Measurements from ENCODE around the gene PIK3C2G.
"Not testable (repeated sequence)": the region's sequence is repeated elsewhere in the genome, so short reads cannot be mapped to it uniquely, and the experiment has no call there.

PIK3C2G gene

GRCh38 chr12:18629916-18630315 lies 368.6 kb downstream of the PIK3C2G start:
- in situ Hi-C loops (cut with MboI; ENCODE audit: low sequenced_read_pairs): no loop called here

- in situ Hi-C loops (cut with MboI; ENCODE audit: low sequenced_read_pairs): no loop called here
Observed at GRCh38 chr12:18631339-18631738, 370.0 kb downstream of the PIK3C2G start.

DNA sequence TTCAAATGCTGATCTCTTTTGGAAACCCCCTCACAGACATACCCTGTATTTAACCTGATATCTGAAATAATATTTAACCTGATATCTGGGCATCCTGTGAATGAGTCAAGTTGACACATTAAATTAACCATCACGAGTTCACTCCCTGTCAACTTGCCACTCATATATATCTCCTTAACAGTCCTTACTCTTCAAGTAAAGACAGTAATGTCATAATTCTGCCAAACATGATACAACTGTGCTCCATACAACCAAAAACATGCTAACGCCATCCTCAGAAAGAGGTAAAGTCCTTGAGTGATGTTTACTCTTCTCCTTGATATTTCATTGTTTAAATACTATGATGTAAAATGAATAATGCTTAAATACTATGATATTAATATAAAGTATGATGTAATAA lies 371.5 kb downstream of the PIK3C2G start:
- in situ Hi-C loops (cut with MboI; ENCODE audit: low sequenced_read_pairs): no loop called here

DNA sequence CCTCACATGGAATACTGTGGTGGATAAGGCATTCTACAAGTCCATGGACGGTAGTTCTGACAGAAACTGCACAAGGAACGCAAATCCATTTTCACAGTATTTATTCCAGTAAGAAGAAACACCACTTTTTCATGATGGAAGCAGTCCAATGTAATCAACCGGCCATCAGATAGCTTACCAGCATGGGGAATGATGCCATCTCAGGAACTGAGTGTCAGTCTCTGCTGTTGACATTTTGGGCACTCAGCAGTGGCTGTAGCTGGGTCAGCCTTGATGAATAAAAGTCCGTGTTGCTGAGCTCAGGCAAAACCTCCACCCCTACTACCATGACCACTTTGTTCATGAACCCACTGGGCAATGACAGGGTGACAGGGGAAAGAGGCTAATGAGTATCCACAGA lies 373.1 kb downstream of the PIK3C2G start:
- in situ Hi-C loops (cut with MboI; ENCODE audit: low sequenced_read_pairs): no loop called here

GRCh38 chr12:18640321-18640955 lies 379.1 kb downstream of the PIK3C2G start:
- in situ Hi-C loops (cut with MboI; ENCODE audit: low sequenced_read_pairs): no loop called here

DNA sequence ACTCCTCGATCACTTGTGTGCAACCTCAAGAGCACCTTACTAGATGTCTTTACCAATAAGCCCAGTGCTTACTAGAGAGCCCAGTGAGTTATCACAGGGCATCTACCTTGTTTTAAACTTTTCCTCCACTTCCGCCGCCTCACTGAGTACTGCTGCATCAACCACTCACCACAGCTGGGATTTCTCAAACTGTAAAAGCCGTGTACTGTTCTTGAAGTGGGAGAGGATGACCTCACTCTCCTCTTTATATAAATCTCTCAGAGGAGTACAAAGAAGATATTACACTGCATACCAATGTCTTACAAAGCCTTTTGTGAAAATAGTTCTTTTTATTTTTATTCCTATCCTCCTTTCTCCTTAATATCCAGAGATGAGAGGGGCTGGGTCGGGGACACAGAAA lies 382.4 kb downstream of the PIK3C2G start:
- in situ Hi-C loops (cut with MboI; ENCODE audit: low sequenced_read_pairs): no loop called here

DNA sequence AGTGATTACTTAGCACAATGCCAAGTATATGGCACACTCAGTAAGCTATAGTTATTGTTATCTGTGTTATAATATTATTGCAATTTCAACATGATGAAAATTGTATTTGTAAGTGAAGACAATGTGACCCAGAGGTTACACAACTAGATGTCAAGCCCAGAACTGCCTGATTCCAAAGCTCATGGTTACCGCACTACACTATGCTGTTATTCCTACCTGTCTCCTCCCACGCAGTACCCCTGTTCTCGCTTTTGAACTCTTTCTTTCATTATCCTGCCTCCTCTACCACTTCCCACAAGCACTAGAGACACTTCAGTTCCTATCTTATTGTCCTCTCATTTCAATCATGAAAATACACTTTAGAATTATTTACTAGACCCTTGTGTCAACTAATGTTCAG lies 383.2 kb downstream of the PIK3C2G start:
- in situ Hi-C loops (cut with MboI; ENCODE audit: low sequenced_read_pairs): no loop called here

DNA sequence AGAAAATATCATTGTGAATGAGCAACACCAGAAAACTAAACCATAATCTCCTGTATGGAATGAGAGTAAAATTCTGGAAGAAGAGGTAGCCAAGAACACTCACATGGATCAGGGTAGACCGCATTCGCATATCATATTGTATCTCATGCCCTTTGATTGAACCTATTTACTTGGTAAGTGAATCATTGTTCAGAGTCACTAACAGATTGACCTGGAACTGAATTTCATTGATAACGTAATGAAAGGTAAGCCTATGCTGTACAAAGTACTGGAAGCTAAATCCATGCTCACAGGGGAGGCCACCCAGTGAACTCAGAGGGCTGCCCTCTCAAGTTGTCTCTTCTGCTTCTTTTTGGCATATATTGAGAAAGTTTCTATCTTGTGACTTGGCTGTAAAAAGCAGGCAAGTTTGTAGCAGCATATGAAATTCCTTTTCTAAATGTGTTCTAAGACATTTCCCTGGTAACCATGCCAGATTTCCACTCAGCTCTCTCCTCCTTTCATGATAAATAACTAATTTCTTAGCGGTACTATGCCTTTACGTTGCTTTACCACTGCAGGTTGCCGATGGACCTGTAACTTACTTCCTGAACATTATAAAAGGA lies 385.1 kb downstream of the PIK3C2G start:
- in situ Hi-C loops (cut with MboI; ENCODE audit: low sequenced_read_pairs): no loop called here

- in situ Hi-C loops (cut with MboI; ENCODE audit: low sequenced_read_pairs): no loop called here
Observed at GRCh38 chr12:18651525-18651924, 390.2 kb downstream of the PIK3C2G start.

- in situ Hi-C loops (cut with MboI; ENCODE audit: low sequenced_read_pairs): no loop called here
Observed at GRCh38 chr12:18652596-18652995, 391.3 kb downstream of the PIK3C2G start.

- in situ Hi-C loops (cut with MboI; ENCODE audit: low sequenced_read_pairs): no loop called here
Observed at GRCh38 chr12:18653465-18653864, 392.1 kb downstream of the PIK3C2G start.

DNA sequence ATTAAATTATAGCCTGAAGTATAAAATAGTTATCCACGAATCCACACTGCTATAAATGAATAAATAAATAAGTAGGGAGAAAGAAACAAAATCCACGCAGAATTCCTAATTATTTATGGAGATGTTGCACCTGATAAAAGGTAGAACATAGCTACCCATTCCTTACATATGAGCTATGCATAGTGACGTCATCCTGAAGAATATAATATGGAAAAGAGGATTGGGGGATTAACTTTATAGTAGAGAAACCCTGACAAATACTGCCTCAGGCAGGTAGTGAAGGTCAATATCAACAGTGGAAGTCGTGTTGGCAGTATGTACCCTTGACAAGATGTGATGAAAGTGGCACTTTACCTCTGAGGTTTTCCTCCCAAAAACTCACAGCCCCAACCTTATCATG lies 394.0 kb downstream of the PIK3C2G start:
- in situ Hi-C loops (cut with MboI; ENCODE audit: low sequenced_read_pairs): no loop called here

DNA sequence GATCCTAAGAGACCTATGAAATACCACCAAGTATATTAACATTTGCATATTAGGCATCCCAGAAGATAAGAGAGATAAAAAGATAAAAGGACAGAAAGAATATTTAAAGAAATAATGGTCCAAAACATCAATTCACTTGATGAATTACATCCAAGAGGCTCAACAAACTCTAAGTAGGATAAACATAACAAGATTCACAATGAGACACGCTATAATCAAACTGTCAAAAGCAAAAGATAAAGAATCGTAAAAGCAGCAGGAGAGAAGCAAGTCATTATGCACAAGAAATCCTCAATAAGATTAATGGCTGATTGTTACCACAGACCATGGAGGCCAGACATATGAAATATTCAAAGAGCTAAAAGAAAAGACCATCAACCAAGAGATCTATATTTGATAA lies 396.9 kb downstream of the PIK3C2G start:
- in situ Hi-C loops (cut with MboI; ENCODE audit: low sequenced_read_pairs): no loop called here

- in situ Hi-C loops (cut with MboI; ENCODE audit: low sequenced_read_pairs): no loop called here
Observed at GRCh38 chr12:18658829-18659228, 397.5 kb downstream of the PIK3C2G start.

GRCh38 chr12:18676141-18676540 lies 414.8 kb downstream of the PIK3C2G start:
- in situ Hi-C loops (cut with MboI; ENCODE audit: low sequenced_read_pairs): no loop called here

- in situ Hi-C loops (cut with MboI; ENCODE audit: low sequenced_read_pairs): no loop called here
Observed at GRCh38 chr12:18676996-18677588, 415.8 kb downstream of the PIK3C2G start.

DNA sequence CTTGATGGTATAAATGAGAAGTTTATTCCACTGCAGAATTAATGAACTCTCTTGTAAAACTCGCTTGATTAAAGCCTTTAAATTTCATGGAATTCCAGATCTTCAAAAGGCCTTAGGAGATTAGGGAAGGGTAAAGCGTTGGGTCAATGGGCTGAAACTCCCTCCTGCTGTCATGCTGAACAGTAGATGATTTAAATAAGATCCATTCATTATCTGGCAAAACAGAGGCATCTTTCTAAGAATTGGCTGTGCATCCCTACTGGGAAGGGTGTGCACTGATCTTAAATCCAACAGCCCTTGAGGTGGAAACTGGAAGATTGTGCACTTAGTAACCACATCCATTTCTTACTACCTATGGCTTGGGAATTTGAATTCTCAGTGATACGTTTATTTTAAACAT lies 420.5 kb downstream of the PIK3C2G start:
- in situ Hi-C loops (cut with MboI; ENCODE audit: low sequenced_read_pairs): no loop called here

DNA sequence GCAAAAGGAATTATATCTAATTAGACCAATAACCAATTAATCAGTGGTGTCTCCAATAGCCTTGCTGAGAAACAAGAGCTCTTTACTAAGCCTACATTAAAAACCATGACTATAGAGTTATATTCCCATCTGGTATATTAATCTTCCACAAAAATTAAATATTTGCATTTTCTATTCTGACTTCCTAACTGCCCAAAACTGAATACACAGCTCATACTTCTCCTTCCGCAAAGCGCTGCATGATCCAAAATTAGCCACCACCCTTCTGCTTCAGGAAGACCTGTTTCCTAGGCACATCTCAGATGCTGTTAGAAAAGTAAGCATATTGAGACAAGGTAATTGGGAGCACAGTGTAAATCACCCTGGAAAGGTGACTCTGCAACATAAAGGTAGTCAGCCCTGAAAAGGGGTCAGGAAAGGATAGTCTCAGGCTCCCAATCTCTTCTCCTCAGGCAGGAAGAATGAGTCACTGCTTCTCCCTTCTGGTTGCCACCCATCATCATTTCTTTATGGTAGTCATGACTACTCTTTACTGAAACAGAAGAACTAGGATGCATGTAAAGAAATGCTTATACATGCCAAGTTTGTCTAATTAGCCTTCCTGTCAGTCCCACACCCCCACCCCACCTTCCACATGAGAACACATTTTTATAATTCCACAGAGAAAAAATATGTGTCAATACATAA lies 422.2 kb downstream of the PIK3C2G start:
- in situ Hi-C loops (cut with MboI; ENCODE audit: low sequenced_read_pairs): no loop called here

GRCh38 chr12:18684430-18684829 lies 423.1 kb downstream of the PIK3C2G start:
- in situ Hi-C loops (cut with MboI; ENCODE audit: low sequenced_read_pairs): no loop called here

DNA sequence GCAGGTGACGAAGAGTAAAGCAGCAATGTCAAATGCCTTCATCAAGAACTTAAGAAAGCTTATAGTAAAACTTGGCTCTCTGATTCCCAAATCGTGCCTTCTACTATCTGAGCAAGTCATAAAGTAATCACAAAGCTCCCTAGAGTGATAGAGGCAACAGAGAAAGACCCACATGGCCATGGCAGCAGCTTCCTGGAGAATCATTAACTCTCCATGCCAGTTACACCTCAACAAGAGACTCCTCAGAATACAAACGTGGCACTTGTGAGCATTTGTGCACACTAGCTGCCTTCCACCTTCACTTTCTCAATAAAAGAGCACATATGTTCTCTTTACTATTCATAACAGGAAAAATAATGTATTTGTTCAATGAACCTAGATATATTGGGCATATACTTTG lies 428.5 kb downstream of the PIK3C2G start:
- in situ Hi-C loops (cut with MboI; ENCODE audit: low sequenced_read_pairs): no loop called here

DNA sequence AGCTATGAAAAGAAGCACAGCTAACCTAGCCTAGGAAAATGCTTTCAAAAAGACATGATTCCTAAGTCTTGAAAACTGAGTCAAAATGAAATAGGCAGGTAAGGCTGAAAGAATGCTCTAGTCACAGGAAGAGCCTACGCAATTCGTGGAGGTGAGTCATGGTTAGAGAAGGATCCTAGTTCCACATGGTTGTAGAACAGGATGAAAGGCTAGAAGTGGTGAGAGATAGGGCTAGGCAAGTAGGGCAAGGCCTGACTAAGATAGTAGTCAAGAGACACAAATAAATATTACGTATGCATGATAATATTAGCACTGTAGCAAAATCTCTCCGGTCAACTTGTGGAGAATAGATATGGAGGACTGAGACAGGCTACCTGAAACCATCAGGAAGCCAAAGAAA lies 429.3 kb downstream of the PIK3C2G start:
- in situ Hi-C loops (cut with MboI; ENCODE audit: low sequenced_read_pairs): no loop called here

- in situ Hi-C loops (cut with MboI; ENCODE audit: low sequenced_read_pairs): not testable (repeated sequence)
Observed at GRCh38 chr12:18693986-18694385, 432.7 kb downstream of the PIK3C2G start.

Data from HL-60/S4 (cell line).